Measurements from ENCODE around the gene RMND5A. TPM values are rescaled to one million over a fixed set of nuclear protein-coding genes. Genes with fewer than 3 reads are reported as not detected.

Gene RMND5A
- total and polyA plus RNA-seq, 10 donors, result 6.0 to 56.5 (median 34.0) TPM

DNA sequence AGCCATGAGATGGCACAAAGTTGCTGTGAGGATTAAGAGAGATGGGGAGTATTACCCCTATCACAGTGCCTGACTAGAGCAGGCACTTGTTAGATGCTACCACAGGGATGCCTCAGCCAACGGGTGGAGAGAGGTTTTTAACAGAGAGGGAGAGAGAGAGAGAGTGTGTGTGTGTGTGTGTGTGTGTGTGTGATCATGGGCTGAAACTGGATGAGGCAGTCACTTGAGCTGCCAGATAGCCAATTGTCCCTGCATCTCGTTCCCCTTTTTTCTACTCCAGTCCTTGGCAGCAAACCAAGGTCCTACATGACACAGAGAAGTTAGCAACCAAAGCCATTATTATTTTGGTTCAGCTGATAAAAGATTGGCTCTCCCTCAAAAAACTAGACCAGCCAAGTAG is 67.6 kb downstream of the RMND5A start:
- DNase-seq, result no peak
- H3K27ac ChIP-seq, result peak overlapping the region; percentile 75 to 94 (median 86)
- H3K4me3 ChIP-seq, result peak overlapping the region in 3 of 8 donors; percentile 43 to 77 (median 50)
- peaks cover 0 to 7% (median 0%) of the 10 kb centered on the region in 6 donors for H3K36me3 ChIP-seq
- peaks cover 20 to 96% (median 64%) of the 10 kb centered on the region in 6 donors for H3K4me1 ChIP-seq
- H3K27me3 ChIP-seq (replicated peaks in 1 of 7), result peaks cover 0 to 49% (median 38%) of the 10 kb centered on the region in 7 donors
- intact Hi-C loops (cut with DNase I; ENCODE audit: low total_unique reads), result no loop called here
- TF ChIP-seq POLR2AphosphoS5 (IDR thresholded peaks at IDR 0.05) (peak in 1 of 3 donors; percentile 40), POLR2A (IDR thresholded peaks at IDR 0.05) (no peak)
- WGBS, 5 donors, result 0 to 14% (median 8%) methylated on average over 2 of the region's 2 CpGs
- no peaks in the 10 kb centered on the region for H3K9me3 ChIP-seq

DNA sequence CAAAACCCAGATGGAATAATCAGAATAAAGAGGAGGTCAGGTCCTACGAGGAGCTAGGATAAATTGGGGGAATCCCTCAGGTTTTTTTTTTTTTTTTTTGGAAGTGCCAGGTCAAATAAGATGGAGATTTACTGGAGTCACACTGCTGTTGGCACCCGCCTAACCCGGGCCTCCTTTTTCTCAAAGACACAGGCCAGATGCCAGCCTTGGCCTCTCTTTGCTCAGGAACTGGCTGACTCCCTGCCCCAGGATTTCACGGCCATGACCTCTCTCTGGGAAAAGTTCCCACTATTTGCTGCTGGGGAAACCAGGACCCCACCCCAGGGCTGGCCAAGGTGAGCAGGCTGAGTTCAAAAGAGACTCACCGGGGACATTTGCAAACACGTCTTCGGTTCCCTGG is 68.1 kb downstream of the RMND5A start:
- H3K4me3 ChIP-seq, result peak overlapping the region; percentile 43 to 77 (median 48)
- WGBS, 5 donors, result 49 to 71% (median 58%) methylated on average over 7 of the region's 7 CpGs
- H3K27ac ChIP-seq, result peak overlapping the region; percentile 75 to 94 (median 86)
- peak; percentile 75 for DNase-seq
- intact Hi-C loops (cut with DNase I; ENCODE audit: low total_unique reads), result no loop called here
- peaks cover 0 to 52% (median 38%) of the 10 kb centered on the region in 7 donors for H3K27me3 ChIP-seq (replicated peaks in 1 of 7)
- H3K36me3 ChIP-seq, result peaks cover 0 to 7% (median 0%) of the 10 kb centered on the region in 6 donors
- H3K9me3 ChIP-seq, result no peaks in the 10 kb centered on the region
- H3K4me1 ChIP-seq, result peaks cover 20 to 96% (median 65%) of the 10 kb centered on the region in 6 donors
- TF ChIP-seq POLR2A (IDR thresholded peaks at IDR 0.05) (no peak), POLR2AphosphoS5 (IDR thresholded peaks at IDR 0.05) (peak in 2 of 3 donors; percentile 44)
- TF ChIP-seq, protein P1, sequence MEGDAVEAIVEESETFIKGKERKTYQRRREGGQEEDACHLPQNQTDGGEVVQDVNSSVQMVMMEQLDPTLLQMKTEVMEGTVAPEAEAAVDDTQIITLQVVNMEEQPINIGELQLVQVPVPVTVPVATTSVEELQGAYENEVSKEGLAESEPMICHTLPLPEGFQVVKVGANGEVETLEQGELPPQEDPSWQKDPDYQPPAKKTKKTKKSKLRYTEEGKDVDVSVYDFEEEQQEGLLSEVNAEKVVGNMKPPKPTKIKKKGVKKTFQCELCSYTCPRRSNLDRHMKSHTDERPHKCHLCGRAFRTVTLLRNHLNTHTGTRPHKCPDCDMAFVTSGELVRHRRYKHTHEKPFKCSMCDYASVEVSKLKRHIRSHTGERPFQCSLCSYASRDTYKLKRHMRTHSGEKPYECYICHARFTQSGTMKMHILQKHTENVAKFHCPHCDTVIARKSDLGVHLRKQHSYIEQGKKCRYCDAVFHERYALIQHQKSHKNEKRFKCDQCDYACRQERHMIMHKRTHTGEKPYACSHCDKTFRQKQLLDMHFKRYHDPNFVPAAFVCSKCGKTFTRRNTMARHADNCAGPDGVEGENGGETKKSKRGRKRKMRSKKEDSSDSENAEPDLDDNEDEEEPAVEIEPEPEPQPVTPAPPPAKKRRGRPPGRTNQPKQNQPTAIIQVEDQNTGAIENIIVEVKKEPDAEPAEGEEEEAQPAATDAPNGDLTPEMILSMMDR (IDR thresholded peaks at IDR 0.05 in 8 of 11, conservative IDR thresholded peaks at IDR 0.05 in 3 of 11), result no peak

DNA sequence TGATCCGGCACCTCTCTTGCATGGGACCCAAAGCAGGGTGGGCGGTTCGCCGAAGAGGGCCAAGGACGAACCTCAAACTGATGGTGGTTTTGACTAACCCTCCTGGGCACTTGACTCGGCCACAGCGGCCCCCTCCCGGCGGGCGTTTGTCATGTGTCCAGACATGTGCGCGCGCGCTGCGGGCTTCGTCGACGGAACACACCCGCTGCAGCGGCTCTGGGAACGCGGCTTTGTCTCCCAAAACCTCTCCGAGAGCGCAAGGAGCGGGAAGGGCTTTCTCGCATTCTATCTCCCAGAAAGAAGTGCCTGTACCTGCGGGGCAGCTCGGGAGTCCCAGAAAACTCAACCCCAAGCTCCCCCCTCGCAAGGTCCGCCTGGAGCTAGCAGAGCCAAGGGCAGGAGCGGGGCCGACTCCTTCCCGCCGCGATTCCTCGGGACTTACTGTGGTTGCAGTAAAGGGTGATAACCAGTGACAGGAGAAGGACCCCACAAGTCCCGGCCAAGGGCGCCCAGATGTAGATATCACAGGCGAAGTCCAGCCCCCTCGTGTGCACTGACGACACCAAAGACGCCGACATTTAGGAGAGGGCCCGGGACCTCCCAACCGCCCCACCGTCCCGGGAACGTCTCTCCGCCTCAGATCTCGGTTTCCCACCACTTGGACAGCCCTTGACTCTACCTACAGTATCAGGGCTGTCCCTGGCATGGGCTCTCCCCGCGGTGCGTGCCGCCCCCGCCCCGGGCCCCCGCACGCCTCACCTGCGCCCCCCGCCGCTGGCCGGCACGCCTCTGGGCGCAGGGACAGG is 69.0 kb downstream of the RMND5A start:
- Histone ChIP-seq H3K4me1 (peaks cover 17 to 96% (median 59%) of the 10 kb centered on the region in 6 donors), H3K4me3 (peak overlapping the region; percentile 43 to 77 (median 48)), H3K9me3 (no peaks in the 10 kb centered on the region), H3K36me3 (peaks cover 0 to 7% (median 0%) of the 10 kb centered on the region in 6 donors), H3K27ac (peak overlapping the region; percentile 75 to 94 (median 86)), H3K27me3 (replicated peaks in 1 of 7) (peaks cover 0 to 61% (median 44%) of the 10 kb centered on the region in 7 donors)
- intact Hi-C loops (cut with DNase I; ENCODE audit: low total_unique reads), result no loop called here
- DNase-seq, result peak; percentile 83
- TF ChIP-seq POLR2AphosphoS5 (IDR thresholded peaks at IDR 0.05) (peak in 2 of 3 donors; percentile 53 to 63), POLR2A (IDR thresholded peaks at IDR 0.05) (no peak)
- 8 to 25% (median 10%) methylated on average over 30 to 64 of the region's 64 CpGs for WGBS, 5 donors

DNA sequence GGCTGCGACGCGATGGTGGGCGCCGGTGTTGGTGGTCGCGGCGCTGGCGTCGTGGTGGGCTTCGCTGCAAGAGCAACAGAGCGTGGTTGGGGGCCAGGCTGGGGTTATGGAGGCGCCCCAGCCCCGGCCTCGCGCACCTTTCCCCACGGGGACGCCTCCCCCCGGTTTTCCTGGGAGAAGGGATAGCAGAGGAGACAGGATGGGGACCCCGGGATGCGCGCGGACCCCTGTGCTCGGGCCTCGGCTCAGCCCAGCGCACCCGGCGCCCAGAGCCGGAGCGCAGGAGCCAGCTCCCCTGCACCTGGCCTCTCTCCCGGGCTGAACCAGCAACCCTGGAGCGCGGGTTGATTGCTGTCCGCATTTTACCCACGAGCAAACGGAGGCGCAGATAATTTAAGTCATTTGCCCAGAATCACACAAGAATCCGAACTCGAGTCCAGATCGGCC is 69.6 kb downstream of the RMND5A start:
- H3K9me3 ChIP-seq, result no peaks in the 10 kb centered on the region
- 12 to 19% (median 16%) methylated on average over 18 to 40 of the region's 40 CpGs for WGBS, 5 donors
- H3K4me1 ChIP-seq, result peaks cover 10 to 91% (median 53%) of the 10 kb centered on the region in 6 donors
- intact Hi-C loops (cut with DNase I; ENCODE audit: low total_unique reads), result no loop called here
- TF ChIP-seq, protein P1 (IDR thresholded peaks at IDR 0.05 in 8 of 11, conservative IDR thresholded peaks at IDR 0.05 in 3 of 11), result no peak
- TF ChIP-seq POLR2AphosphoS5 (IDR thresholded peaks at IDR 0.05) (no peak), POLR2A (IDR thresholded peaks at IDR 0.05) (no peak)
- H3K4me3 ChIP-seq, result peak overlapping the region; percentile 43 to 77 (median 48)
- peaks cover 0 to 9% (median 0%) of the 10 kb centered on the region in 6 donors for H3K36me3 ChIP-seq
- peaks cover 0 to 62% (median 44%) of the 10 kb centered on the region in 7 donors for H3K27me3 ChIP-seq (replicated peaks in 1 of 7)
- peak overlapping the region; percentile 75 to 94 (median 86) for H3K27ac ChIP-seq
- DNase-seq, result no peak
